GM18508 (cell line): ENCODE data around the gene FAR2.

Experiments used
- ATAC-seq: cut with Tn5 transposase; IDR thresholded peaks from one replicate; pipeline ENCODE4 v1.9.1; 2021; ENCODE audit warnings: moderate number of reproducible peaks; ENCODE audit not compliant: insufficient read depth, unreplicated experiment

The FAR2 gene

GRCh38 chr12:29200586-29200985 lies 51.5 kb downstream of the FAR2 start:
- ATAC-seq, result no peak

- no peak for ATAC-seq
Observed at GRCh38 chr12:29201296-29201695, 52.2 kb downstream of the FAR2 start.

- no peak for ATAC-seq
Observed at GRCh38 chr12:29201746-29202145, 52.7 kb downstream of the FAR2 start.

GRCh38 chr12:29204521-29204920 lies 55.4 kb downstream of the FAR2 start:
- ATAC-seq, result no peak

- no peak for ATAC-seq
Observed at GRCh38 chr12:29207120-29207519, 58.0 kb downstream of the FAR2 start.

GRCh38 chr12:29208060-29208459 lies 59.0 kb downstream of the FAR2 start:
- peak; percentile 71 for ATAC-seq

GRCh38 chr12:29208936-29209701 lies 60.0 kb downstream of the FAR2 start:
- no peak for ATAC-seq

GRCh38 chr12:29211696-29212095 lies 62.6 kb downstream of the FAR2 start:
- ATAC-seq, result no peak

GRCh38 chr12:29212682-29213403 lies 63.8 kb downstream of the FAR2 start:
- ATAC-seq, result no peak

- ATAC-seq, result no peak
Observed at GRCh38 chr12:29216266-29216665, 67.2 kb downstream of the FAR2 start.

GRCh38 chr12:29216797-29217575 lies 67.9 kb downstream of the FAR2 start:
- no peak for ATAC-seq

- ATAC-seq, result no peak
Observed at GRCh38 chr12:29220632-29221336, 71.7 kb downstream of the FAR2 start.

GRCh38 chr12:29222200-29222599 lies 73.1 kb downstream of the FAR2 start:
- ATAC-seq, result no peak

GRCh38 chr12:29223426-29223825 lies 74.3 kb downstream of the FAR2 start:
- ATAC-seq, result no peak

GRCh38 chr12:29223956-29224543 lies 75.0 kb downstream of the FAR2 start:
- no peak for ATAC-seq

- no peak for ATAC-seq
Observed at GRCh38 chr12:29224572-29224971, 75.5 kb downstream of the FAR2 start.

GRCh38 chr12:29225834-29226233 lies 76.8 kb downstream of the FAR2 start:
- no peak for ATAC-seq

GRCh38 chr12:29226616-29227015 lies 77.5 kb downstream of the FAR2 start:
- no peak for ATAC-seq

- no peak for ATAC-seq
Observed at GRCh38 chr12:29228474-29229157, 79.5 kb downstream of the FAR2 start.

GRCh38 chr12:29229158-29229505 lies 80.1 kb downstream of the FAR2 start:
- ATAC-seq, result no peak
